Mesodermal cell (in vitro differentiated cells): ENCODE results near the gene TRIP12.
"Not testable (repeated sequence)": the region's sequence is repeated elsewhere in the genome, so short reads cannot be mapped to it uniquely, and the experiment has no call there.

ENCODE experiments used
- H3K27ac ChIP-seq: 2 replicates; pipeline ENCODE4 v1.7.0; 2013; ENCODE audit warnings: mild to moderate bottlenecking, low read depth, low read length, moderate library complexity; ENCODE audit not compliant: severe bottlenecking
- H3K36me3 ChIP-seq: 2 replicates; pipeline ENCODE4 v1.7.1; 2013; ENCODE audit warnings: mild to moderate bottlenecking, low read length, moderate library complexity; ENCODE audit not compliant: control insufficient read depth, insufficient read depth
- H3K4me1 ChIP-seq: one replicate; pipeline ENCODE4 v1.7.1; 2013; ENCODE audit warnings: mild to moderate bottlenecking, low read length; ENCODE audit not compliant: insufficient read depth, control insufficient read depth, poor library complexity, severe bottlenecking
- H3K4me3 ChIP-seq: 2 replicates; pipeline ENCODE4 v1.7.0; 2013; ENCODE audit warnings: low read length, control low read depth, mild to moderate bottlenecking; ENCODE audit not compliant: insufficient read depth, poor library complexity, severe bottlenecking; ENCODE audit errors: extremely low read depth
- H3K9me3 ChIP-seq: 2 replicates; pipeline ENCODE4 v1.7.1; 2013; ENCODE audit warnings: mild to moderate bottlenecking, low read length, moderate library complexity; ENCODE audit not compliant: control insufficient read depth
- WGBS, 2 experiments: methylation state at CpG; one replicate each; pipeline ENCODE4 v1.1.5; 2013; ENCODE audit warnings: missing lambda C conversion rate in 2 of 2; ENCODE audit not compliant: insufficient coverage in 2 of 2; 5-methylcytosine and 5-hydroxymethylcytosine counted together

The TRIP12 gene

DNA sequence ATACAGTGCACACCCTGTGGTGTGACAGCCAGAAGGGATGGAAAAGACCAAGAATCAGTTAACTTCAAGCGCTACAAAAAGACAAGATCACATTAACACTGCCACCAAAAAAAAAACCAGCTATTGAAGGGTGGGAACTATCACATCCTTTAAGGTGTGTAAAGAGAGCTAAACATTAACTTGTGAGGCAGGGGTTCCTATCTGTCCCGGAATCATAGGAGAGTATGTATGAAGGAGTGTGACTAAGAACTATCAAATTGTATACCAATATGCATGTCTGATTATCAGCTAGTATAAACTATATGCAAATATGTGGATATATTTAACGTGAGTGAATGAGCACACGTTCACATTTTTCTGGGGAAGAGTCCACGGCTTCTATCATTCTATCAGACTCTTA lies 119.0 kb downstream of the TRIP12 start:
- peaks cover 86% of the 10 kb centered on the region for H3K36me3 ChIP-seq
- 100% methylated on average over 1 of the region's 5 CpGs; no CpG with 5 or more reads in 1 of the 2 experiments for WGBS, 2 experiments
- no peaks in the 10 kb centered on the region for H3K4me1 ChIP-seq
- H3K9me3 ChIP-seq = no peaks in the 10 kb centered on the region
- no peak overlapping the region for H3K4me3 ChIP-seq
- no peak overlapping the region for H3K27ac ChIP-seq

DNA sequence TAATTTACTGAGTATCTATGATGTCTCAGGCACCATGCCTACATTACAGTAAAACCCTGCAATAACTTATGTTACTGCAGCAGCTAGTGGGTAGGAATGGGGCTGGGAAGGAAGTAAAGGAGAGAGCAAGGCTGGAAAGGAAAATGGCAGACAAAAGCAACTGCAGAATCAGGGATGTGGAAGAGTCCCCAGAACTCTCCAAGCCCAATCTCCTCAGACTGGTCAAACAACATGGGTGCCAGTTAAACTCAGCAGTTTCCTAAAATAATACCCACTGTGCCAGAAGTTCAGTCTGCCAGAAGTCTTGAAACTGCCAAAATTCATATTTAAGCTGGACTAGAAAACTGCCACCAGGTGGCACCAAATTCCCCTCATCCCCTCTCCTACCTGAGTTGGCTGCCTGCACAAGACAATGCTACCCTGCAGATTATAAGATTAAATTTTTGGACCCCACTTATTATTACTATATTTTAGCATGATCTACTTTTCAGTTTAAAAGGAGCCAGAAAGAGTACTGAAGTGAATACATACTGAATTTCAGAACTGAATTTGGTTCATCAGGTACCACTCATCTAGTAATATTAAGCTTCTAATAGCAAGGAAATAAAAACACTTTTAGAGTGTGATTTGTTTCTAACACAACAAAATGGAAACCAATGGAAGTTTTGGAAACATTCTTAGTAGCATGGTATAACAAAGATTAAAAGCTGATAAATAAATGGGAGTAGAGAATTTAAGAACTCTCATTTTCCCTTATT lies 120.6 kb downstream of the TRIP12 start:
- H3K36me3 ChIP-seq = peaks cover 86% of the 10 kb centered on the region
- no peak overlapping the region for H3K4me3 ChIP-seq
- no peaks in the 10 kb centered on the region for H3K4me1 ChIP-seq
- H3K9me3 ChIP-seq = no peaks in the 10 kb centered on the region
- H3K27ac ChIP-seq = no peak overlapping the region

DNA sequence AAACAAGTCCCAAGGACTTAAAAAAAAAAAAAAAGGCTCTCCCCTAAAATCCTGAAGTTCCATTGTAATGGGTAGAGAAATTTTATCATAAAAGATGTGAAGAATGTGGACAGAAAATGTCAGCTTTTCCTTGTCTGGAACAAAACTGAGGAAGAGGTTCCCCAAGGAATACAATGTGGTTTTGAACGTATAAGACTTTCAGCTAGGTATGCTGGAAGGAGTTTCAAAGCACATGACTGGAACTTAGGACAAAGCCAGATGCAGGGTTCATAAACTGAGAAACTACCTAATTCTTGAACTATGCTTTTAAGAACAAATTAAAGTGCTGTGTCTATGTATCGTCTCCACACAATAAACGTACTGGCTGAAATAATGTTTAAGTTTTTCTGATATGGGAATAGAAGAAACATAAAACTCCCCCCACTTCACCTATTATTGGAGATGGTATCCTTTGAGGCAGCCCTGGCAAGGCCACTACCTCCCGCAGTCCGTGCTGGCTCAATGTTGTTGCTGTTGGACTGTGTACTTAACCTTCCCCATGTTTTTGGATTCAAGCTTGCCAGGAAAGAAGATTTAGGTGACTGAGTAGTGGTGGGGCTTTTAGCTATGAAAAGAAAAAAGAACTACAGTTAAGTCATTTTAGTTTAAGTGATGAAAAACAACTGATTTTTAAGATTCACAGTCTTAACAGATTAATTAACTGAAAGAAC lies 123.2 kb downstream of the TRIP12 start:
- no peaks in the 10 kb centered on the region for H3K4me1 ChIP-seq
- no peaks in the 10 kb centered on the region for H3K9me3 ChIP-seq
- H3K27ac ChIP-seq = no peak overlapping the region
- H3K4me3 ChIP-seq = no peak overlapping the region
- 95 to 100% methylated on average over 1 to 3 of the region's 5 CpGs for WGBS, 2 experiments
- H3K36me3 ChIP-seq = peaks cover 81% of the 10 kb centered on the region

DNA sequence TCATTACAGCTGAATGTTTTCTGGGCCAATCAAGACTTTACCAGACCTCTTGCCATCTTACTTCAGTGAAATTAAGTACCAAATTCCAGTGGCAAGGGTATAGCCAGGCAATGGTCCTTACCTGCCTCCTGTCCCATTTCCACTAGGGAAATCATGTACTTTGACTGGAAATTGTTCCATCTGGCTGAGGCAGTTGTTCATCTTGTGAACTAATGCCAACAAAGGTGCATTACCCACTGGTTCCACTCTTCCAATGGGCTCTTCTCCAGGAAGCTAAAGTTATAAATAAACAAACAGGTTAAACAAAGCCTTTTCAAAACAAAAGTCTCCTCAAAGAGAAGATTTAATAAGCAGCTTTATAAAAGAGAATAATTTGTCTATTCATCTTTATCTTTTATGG lies 126.8 kb downstream of the TRIP12 start:
- Histone ChIP-seq H3K27ac (no peak overlapping the region), H3K4me1 (no peaks in the 10 kb centered on the region), H3K4me3 (no peak overlapping the region), H3K9me3 (no peaks in the 10 kb centered on the region), H3K36me3 (peaks cover 86% of the 10 kb centered on the region)

- peaks cover 87% of the 10 kb centered on the region for H3K36me3 ChIP-seq
- no peak overlapping the region for H3K27ac ChIP-seq
- H3K4me1 ChIP-seq = no peaks in the 10 kb centered on the region
- H3K4me3 ChIP-seq = no peak overlapping the region
- no CpG with 5 or more reads among the region's 1 CpG for WGBS, 2 experiments
- no peaks in the 10 kb centered on the region for H3K9me3 ChIP-seq
Measured at GRCh38 chr2:229794636-229795035, 127.2 kb downstream of the TRIP12 start.

GRCh38 chr2:229786289-229786688 lies 135.5 kb downstream of the TRIP12 start:
- H3K4me1 ChIP-seq, H3K9me3 ChIP-seq, H3K4me3 ChIP-seq, H3K27ac ChIP-seq: not testable (repeated sequence)
- peaks cover 64% of the 10 kb centered on the region for H3K36me3 ChIP-seq
- WGBS, 2 experiments = 100% methylated on average over 5 of the region's 11 CpGs; no CpG with 5 or more reads in 1 of the 2 experiments

DNA sequence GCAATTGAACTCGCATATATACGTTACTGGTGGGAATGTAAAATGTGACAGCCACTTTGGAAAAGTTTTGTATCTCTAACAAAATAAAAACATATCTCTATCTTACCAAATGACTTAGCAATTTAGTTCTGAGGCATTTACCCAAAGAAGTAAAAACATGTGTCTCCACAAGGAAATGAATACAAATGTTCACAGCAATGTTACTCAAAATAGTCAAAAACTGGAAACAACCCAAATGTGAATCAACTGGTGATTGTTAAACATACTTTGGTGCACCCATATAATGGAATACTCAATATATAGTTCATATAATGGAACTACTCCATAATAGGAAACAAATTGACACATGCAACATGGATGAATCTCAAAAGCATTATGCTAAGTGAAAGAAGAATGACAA lies 137.0 kb downstream of the TRIP12 start:
- H3K4me3 ChIP-seq = no peak overlapping the region
- no peaks in the 10 kb centered on the region for H3K9me3 ChIP-seq
- H3K27ac ChIP-seq = no peak overlapping the region
- no CpG with 5 or more reads among the region's 2 CpGs for WGBS, 2 experiments
- H3K36me3 ChIP-seq = peaks cover 58% of the 10 kb centered on the region
- peaks cover 6% of the 10 kb centered on the region for H3K4me1 ChIP-seq

- Histone ChIP-seq H3K36me3 (peaks cover 58% of the 10 kb centered on the region), H3K27ac (no peak overlapping the region), H3K9me3 (no peaks in the 10 kb centered on the region), H3K4me1 (peaks cover 6% of the 10 kb centered on the region), H3K4me3 (no peak overlapping the region)
- 67 to 100% methylated on average over 1 of the region's 5 CpGs for WGBS, 2 experiments
Measured at GRCh38 chr2:229783108-229783721, 138.6 kb downstream of the TRIP12 start.

GRCh38 chr2:229780856-229781773 lies 140.7 kb downstream of the TRIP12 start:
- Histone ChIP-seq H3K4me3 (no peak overlapping the region), H3K27ac (peak overlapping the region; percentile 4), H3K36me3 (peaks cover 49% of the 10 kb centered on the region), H3K9me3 (no peaks in the 10 kb centered on the region), H3K4me1 (peaks cover 6% of the 10 kb centered on the region)

DNA sequence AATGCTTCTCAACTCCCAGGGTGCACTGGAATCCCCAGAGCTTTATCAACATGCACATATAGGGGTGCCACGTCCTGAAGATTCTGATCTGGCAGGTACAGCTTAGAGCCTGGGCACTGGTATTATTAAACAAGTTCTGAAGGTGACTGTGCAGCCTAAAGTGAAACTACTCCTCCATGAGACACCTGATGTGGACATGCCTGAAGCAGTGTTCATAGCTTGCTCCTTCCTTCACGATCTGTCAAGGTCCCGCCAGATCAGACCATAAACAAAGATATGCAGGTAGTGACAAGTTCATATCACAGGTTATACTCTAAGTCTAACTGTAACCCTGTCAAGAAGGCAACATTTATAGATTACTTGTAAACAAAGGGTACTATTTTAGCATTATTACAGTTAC lies 142.2 kb downstream of the TRIP12 start:
- Histone ChIP-seq H3K4me1 (peaks cover 6% of the 10 kb centered on the region), H3K27ac (no peak overlapping the region), H3K4me3 (no peak overlapping the region), H3K36me3 (peaks cover 46% of the 10 kb centered on the region), H3K9me3 (no peaks in the 10 kb centered on the region)
- WGBS, 2 experiments = 85 to 100% methylated on average over 2 of the region's 3 CpGs
